Activated T-cell treated with anti-CD3 and anti-CD28 coated beads for 48 hours (primary cell): ENCODE data around the gene MORN5.

Source experiments
- DNase-seq: peaks from one replicate; pipeline ENCODE4 v3.0.0-alpha.2; 2020; ENCODE audit warnings: low read depth

Gene MORN5

DNA sequence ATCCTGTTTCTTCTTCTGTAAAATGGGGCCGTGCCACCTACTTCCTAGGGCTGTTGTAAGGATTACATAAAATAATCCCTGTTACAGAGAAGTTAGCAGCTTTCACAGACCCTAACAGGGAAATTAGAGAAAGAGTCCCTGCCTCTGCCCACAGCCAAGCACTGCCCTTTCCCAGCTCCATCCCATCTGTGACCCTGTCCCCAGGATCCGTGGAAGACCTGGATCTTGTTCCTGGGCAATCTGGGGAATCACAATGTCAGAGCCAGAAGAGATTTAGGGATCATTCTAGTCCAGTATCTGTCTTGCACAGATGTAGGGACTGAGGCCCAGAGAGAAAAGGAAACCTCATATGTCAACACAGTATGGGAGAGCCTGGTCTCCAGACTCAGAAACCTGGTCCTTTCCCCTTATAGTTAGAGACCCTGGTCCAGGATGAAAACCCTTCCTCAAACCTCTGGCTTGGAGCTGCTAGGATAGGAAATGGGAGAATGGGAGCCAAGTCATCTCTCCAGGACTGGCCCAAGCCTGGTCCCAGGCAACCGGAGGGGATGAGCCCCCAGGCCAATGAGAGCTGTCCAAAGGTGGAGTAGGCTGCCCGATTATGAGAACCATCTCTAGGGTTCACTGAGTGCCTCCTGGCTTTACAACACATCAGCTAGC, 56.6 kb downstream of the MORN5 start:
- no peak for DNase-seq

DNA sequence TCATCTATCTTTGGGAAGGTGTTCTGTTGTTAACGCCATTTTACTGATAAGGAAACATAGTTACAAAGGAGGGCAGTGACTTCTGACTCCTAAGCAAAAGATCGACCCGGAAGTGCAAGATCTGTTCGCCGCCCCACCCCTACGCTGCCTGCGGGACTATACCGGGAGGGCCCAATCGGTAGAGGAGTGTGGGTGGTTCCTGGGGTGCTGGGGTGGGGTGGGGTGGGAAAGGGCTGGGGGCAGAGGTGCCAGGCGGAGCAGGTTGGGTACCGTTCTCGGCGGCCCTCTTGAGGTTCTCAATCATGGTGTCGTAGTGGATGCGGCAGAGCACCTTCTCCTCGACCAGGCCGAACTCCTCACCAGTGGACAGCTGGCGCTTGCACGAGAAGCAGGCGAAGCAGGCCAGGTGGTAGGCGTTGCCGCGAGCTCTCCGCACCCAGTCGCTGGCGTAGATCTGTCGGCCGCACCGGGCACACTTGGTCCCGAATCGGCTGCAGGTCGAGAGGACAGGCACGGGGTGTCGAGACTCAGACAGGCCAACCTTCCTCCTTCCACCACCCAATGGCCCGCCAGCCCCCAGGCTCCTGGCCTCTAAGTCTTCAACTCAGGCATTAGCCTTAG, 57.2 kb downstream of the MORN5 start:
- DNase-seq = no peak

DNA sequence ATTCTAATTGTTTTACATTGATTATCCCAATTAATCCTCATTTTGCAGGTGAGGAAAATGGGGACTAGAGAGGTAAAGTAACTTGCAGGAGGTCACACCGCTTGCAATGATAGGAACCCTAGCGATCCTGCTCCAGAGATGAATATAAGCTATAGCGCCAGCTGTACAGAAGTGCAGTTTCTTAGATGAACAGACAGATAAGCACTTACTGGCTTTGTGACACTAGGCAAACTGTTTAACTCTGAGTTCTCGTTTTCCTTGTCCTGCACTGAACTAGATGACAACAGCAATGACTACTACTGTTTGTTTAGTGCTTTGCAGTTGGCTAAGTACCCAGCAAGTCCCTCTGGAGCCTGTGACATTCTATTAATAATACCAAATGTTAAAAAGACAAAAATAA, 57.9 kb downstream of the MORN5 start:
- no peak for DNase-seq

DNA sequence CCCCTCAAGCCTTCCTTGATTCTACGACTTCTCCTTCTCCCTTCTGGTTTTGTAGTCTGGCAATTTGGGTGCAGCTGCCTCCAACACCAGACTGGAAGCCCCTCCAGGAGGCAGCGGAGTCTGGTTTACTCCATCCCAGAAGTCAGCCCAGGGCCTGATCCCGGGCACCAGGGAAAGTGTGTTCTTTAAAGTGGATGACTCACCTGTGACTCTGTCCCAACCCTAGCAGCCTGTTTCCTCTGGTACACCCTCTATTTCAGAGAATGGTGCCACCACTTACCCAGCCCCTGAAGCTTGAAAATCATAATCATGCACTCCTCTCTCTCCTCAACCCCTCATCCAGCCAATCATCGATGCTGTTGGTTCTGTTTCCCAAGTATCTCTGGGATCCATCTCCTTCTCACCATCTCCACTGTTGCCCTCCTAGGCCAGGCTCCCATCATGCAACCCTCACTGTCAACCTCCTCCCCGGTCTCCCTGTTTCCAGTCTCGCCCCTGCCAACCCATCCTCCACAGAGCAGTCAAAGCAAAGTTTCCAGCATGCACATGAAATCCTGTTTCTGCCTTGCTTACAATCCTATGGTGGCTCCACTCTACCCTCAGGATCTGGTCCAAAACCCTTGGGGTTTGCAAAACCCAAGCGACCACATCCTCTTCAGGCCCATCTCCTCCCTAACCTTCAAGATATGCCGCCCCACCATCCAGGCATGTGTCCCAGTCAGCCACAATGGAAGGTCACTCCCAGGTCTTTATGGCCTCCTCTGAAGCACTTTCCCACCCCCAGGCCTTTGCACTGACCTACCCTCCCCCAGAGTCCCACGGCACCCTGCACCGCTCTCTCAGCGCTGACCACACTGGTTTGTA, 58.6 kb downstream of the MORN5 start:
- no peak for DNase-seq

DNA sequence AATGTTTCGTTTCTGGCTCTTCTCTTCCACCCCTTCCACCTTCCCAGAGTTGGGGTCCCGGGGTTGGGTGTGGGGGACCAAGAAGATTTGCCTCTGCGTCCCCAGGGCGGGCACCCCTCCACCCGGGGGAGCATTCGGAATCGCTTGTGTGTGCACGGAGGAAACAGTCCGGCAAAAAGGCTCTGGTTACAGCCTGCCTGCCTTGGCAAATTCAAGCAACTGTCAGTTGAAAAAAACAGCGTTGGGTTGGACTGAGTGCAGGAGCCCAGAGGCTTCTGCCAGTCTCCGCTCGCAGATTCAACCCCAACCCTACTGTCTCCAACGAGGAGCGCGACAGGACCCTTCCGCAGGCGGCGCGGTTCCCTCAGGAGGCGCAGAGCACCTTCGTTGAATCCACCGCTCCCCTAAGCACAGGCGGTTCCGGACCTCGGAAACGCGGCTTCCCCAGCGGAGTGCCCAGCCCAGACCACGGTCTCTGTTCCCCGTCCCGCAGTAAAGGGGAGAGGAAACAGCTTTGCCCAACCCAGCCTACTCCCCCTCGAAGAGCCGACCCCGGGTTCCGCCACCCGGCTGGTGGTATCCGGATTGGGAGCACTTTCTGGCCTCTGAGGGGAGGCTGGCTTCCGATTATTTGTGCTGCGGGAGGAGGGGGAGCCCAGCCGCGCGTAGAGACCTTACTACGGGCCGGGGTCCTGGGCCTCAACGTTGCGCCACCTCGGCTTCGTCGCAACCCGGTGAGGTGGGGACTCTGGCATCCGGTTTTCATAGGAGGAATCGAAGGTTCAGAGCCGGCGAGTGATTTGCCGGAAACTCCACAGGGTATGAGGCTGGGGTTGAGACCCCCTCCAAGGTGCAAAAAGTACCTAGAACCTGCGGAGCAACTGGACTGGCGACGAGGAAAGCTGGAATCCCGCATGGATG, 59.5 kb downstream of the MORN5 start:
- DNase-seq = no peak

DNA sequence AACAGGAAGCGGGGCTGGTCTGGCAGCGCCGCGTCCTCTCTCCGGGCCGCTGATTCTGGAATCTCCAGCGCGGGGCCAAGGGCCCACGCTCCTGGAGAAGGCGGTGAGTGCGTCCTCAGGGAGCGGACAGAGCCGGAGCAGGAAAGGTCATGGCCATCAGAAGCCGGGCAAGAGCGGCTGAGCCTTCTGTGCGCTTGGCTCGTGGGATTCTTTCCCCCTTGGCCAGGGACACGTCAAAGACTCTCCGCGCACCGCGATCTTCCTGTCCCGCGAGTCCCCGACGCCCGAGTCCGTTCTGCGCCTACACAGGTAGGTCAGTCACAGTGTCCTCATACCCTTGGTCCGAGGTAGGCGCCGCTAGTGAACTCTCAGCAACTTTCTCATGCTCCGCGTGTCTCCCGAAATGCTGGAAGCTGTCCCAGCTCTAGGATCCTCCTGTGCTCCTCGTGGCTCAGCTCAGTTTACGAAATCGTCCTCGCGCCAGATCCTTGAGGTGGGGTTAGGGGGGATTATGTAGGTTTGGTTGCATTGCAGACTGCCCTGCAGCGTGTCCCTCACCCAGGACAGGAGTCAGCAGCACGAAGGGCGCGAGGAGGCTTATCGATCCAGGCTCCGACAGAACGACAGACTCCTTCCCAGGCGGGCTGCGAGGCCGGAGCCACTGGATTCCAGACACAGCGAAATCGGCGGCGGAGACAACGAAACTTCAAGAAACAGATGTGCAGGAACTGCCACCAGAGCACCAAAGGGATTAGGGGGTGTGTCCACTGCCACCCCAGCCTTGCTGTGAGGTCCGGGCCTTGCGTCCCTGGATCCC, 60.4 kb downstream of the MORN5 start:
- DNase-seq = no peak

DNA sequence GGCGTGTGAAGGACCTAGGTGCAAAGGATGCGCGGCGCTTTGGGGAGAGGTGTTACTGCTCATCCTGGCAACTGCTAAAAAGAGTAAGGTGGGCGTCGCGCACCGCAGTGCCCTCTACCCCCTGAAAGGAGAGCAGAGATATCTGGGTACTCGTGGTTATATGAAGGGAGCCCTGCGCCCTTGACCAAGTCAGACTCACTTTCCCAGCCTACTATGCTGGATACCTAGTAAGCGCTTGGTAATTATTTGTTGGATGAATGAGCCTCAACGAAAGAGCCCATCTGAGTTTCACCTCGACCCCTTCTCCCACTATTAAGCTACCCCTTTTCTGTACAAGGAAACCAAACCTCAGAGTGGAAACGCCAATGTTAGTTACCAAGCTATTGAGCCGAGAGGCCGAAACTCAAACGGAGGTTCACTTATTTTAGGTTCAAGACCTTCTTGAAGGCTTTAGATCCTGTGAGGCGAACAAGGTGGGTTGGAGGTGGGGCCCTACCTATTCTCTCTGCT, 61.0 kb downstream of the MORN5 start:
- no peak for DNase-seq

DNA sequence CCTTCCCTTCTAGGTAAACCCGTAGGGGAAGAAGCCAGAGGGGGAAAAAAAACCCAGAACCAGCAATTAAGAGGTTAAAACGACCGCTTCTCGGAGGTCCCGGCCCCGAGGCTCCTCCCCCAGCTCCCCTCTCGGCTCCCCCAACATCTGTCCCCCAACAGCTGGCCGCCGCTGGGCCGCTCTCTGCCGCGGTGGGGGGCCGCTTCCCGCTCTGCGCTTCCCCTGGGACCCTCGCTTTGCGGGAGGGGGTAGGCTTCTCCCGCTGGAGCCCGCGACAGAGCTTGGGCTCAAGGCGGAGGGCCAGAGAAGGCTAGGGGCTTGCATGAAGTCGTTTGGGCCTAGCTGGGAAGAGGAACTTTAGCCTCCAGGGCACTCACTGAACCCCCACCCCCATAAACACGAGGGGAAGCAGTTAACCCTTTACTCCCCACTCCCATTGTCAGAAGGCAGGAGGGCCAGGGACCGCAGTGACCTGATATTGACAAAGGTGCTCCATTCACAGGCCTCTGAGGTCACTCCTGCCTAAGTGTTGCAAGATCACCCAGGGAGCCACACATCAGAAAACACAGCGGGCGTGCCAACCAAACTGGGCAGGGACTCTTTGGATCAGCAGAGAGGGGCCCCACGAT, 61.6 kb downstream of the MORN5 start:
- DNase-seq = no peak

DNA sequence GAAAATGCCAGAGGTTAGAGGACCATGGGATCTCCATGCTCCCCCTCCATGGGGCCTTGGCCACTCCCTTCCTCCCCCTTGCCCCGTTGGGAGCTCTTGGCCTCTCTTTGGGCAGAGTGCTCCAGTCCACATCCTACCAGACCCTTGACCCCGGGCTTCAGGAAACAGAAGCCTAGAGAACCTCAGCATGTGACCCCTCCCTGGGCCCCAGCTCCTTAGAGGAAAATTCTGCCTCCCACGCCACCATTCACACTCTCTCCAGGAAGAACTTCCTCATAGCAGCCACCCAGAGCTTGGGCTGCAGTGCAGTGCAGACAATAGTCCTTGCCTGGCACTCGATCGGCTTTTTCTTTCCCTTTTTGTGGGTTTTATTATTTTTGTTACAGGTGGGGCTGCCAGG, 63.1 kb downstream of the MORN5 start:
- DNase-seq = no peak

DNA sequence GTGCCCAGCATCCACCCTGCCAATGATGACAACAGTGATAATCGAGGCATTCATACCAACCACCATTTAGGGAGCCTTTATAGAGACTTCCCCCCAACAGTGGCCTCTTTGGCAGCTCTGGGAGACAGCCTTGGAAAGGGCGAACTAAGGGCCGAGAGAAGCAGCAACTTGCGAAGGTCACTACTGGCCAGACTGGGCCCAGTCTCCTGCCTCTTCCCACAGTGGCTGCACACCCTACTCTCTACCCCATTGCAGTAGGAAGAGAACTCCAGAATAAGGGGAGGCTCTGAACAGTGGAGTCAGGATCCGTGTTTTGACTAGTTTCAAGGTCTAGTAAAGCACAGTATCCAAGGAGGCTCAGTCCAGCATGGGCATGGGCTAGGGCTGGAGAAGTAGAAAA, 63.7 kb downstream of the MORN5 start:
- DNase-seq = no peak

DNA sequence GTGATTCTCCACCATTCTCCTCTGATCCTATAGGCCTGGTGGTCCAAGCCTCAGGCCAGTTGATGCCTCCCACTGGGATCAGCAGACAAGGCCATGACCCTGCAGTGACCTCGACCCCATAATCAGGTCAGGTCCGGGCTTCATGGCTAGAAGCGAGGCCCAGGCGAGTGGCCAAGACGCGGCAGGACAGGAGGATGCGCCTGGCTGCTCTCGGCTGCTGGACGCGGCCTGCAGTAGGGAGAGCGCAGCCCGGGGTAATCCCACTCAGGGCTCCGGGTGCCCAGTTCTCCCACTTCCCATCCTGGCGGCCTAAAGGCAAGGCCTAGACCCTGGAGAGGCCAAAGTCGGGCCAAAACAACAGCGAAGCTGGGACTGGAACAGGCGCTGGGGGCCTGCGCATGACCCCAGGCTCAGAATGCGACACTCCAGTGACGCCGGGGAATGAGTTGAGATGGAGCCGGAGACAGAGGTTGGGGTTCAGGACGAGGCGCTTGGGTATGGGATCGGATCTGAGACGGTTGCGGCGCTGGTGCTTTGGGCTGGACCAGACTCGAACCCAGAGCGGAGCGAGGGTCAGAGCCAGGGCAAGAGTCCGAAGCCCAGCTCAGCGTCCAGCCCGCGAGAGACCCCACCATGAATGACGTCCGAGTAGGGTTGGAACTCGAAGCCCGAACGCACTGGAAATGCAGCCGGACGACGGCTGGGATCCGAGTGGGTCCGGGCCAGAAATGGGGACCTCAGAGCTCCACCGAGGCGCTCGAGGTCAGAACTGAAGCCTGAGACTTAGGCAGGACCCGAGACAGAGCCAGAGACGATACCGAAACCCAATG, 65.8 kb downstream of the MORN5 start:
- no peak for DNase-seq

DNA sequence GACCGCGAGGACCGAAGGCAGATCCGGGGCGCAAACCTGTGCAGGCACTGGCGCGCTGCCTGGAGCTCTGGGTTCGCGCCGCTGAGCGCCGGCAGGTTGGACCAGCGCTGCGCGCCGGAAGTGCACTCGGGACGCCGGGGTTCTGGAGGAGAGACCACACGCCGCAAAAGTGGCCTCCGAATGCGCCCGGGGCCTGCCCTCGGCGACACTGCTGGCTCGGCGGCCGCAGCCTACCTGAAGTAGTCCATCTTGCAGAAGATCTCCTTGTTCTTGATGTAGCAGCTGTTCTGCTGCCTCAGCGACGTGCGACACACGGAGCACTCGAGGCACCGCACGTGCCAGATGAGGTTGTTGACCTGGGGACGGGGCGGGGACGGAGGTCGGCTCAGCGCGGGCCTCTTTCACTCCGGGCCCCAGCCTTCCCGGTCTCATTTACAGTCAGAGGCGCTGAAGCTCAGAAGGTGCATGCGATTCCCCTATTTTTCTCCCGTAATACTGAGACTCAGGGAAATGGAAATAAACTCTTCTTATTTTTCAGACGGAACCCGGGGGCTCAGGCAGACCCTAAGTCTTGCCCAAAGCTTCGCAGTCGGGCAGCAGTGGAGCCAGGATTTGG, 66.5 kb downstream of the MORN5 start:
- DNase-seq = no peak

DNA sequence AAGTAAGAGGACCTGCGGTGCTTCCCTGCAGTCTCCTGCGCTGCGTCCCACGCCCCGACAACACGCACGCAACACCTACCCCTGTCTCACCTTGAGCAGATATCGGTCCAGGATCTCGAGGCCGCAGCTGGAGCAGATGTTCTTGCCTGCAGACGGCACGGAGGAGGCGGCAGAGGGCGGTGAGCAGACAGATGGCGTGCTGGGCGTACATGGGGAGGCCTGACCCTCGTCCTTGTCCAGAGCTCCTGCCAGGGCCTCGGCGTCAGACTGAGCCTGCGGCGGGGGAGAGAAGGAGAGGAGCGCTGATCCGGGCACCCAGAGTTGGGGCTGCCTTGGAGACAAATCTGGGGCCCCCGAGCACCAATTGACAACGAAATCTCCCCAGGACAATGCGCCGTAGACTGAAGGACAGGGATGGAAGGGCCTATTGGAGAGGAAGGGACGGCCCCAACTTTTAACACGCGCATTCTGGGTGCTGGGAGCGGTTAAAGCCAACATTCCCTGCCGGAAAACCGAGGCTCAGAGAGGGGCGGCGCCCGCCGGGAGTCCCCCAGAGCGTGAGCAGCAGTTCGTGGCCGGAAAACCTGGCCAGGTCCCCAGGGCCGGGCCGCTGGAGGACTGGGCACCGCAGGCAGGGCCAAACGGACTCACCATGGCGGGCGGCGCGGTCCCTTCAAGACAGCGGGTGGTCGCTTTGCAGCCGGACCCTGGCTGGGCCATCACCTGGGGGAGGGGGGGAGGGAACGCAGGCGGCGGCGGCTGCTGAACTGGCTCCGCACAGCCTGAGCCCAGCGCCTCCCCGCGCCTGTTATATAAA, 67.3 kb downstream of the MORN5 start:
- no peak for DNase-seq

DNA sequence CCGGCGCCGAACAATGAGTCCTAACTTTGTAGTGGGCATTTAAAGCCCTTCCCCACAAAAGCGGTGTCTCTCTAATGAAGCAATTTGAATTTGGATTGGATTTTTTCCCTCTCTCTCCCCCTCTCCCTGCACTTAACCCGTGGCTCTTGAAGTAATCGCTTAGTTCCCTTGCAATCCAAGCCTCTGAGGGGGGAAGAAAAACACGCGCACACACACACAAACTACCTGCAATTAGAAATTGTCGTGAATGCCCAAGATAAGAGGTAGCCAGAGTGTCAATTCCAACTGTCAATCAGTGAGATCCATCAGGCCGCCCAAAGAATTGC, 67.8 kb downstream of the MORN5 start:
- DNase-seq = no peak

DNA sequence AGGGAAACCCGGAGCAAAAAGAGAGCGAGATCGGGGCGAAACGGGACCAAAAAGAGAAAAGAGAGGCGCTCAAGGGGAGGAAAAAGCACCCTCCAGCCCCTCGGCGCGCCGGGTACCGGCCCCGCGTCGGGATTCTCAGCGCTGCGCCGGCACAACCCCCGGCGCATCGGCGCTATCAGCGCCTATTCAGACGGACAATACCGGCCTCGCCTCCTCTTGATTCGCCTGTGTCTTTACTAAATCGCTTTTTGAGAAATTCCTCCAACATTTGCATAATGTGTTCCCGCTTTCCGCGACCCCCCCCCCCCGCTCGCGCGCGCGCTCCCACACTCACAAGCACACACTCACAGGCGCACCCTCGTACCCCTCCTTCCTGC, 68.5 kb downstream of the MORN5 start:
- no peak for DNase-seq

DNA sequence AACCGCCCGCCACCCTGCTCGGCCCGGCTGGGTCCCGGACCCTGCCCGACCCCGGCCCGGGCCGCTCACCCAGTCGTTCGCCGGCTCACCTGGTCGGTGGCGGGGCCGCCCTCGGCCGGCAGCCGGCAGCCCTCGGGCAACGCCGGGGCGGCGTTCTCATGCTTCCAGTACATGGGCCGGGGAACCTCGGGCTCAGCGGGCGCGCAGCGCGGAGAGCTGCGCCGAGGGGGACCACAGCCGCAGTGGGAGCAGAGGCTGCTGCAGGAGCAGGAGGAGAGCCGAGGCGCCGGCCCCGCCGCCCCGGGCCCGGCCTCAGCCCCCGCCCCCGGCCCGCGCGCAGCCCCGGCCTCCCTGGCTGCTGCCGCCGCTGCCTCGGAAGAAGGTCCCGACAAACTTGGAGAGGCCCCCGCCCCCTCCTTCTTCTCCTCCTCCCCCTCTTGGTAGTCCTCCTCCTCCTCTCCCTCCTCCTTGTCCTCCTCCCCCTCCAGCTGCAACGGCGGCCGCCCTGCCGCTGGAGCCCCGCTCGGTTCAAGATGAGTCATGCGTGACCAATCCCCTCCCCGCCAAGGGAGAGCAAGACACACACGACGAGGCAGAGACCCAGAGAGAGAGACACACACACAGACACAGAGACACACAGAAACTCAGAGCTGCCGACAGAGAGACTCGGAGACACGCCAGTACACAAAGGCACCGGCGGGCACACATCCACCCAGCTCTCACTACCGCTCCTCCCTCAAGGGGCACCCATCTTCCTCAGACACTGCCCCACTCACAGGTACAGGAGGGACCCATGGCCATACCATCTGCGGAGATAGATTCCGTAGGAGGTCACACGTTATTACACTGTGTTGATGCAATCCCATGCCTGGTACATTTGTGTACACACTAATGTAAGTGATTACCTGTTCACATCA, 69.1 kb downstream of the MORN5 start, which contains the start of gene LHX6:
TSS of gene LHX6 (minus strand) at position 390 of the 917 bp plus-strand sequence. CDS start at position 173, 217 bp downstream.
- DNase-seq = no peak

DNA sequence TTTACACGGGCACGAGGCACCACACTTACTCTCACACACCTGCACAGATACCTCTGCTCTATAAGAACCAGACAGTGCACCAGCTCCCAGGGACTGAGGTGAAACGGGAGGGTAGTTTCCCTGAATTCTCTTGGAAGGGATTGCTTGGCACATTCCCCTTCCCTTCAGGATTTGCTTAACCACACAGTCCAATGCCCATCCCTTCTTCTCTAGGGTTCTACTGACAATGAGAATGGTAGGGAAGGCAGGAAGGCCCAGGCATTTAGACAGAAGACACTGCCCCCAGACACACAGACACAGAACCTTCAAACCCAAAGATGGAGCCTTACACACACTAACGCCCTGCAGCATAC, 69.8 kb downstream of the MORN5 start:
- DNase-seq = no peak
